Measurements from ENCODE around the gene CFAP54. TPM values are rescaled to one million over a fixed set of nuclear protein-coding genes. Genes with fewer than 3 reads are reported as not detected.

The CFAP54 gene
- total and polyA plus RNA-seq, 2 donors: 0.28 to 0.39 TPM

DNA sequence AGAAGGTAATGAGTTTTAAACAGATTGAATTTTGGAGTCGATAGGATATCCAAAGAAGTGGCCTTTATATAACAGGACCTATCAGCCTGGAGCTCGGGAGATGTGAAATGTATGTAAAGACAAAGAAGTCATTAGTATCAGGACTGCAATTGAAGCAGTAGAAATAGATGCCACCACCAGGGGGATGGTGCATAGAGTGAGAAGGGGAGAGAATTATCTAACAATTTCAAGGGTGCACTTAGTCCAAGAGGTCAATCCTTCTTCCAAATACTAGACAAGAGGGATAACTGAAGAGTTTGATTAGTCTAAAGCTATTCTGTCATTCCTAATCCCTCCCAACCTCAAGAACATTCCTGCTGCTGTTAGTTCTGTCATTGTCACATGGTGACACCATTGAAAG is 127.8 kb downstream of the CFAP54 start:
- no peaks in the 10 kb centered on the region for H3K27me3 ChIP-seq (ENCODE audit: control insufficient read depth in 2 of 2, insufficient read depth in 1 of 2, low read length in 1 of 2)
- DNase-seq (ENCODE audit: low read depth in 6 of 9, low spot score in 9 of 9): no peak
- WGBS: 94% methylated on average over 2 of the region's 2 CpGs
- no peak overlapping the region for H3K4me3 ChIP-seq (ENCODE audit: low read length in 2 of 2)
- H3K9me3 ChIP-seq (ENCODE audit: control insufficient read depth in 2 of 2, insufficient read depth in 1 of 2, low read length in 1 of 2): no peaks in the 10 kb centered on the region
- H3K27ac ChIP-seq (ENCODE audit: low read depth in 1 of 2, low read length in 1 of 2): no peak overlapping the region
- H3K4me1 ChIP-seq (ENCODE audit: control insufficient read depth in 2 of 2, insufficient read depth in 2 of 2, low read length in 2 of 2): no peaks in the 10 kb centered on the region
- H3K36me3 ChIP-seq (ENCODE audit: control insufficient read depth in 2 of 2, insufficient read depth in 2 of 2, low read length in 1 of 2): no peaks in the 10 kb centered on the region

DNA sequence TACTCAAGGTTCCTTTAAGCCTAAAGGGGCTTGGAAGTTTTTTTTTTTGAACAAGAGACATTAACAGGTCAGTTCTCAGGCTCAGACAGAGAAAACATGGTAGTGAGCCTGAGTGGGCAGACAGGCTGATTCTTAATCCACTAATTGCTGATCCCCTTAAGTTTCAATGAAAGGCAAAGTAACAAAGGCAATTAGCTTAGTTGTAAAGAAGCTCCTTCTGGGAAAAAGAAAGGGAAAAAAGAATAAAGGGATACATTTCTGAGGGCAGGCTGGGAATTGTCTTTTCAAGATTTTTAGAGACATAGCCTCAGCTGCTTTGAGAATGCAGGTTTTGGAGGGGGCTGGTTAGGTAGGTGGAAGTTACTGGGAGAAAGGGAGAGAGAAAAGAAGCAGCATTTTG is 133.8 kb downstream of the CFAP54 start:
- Histone ChIP-seq H3K27ac (ENCODE audit: low read depth in 1 of 2, low read length in 1 of 2) (no peak overlapping the region), H3K4me3 (ENCODE audit: low read length in 2 of 2) (no peak overlapping the region), H3K9me3 (ENCODE audit: control insufficient read depth in 2 of 2, insufficient read depth in 1 of 2, low read length in 1 of 2) (no peaks in the 10 kb centered on the region), H3K27me3 (ENCODE audit: control insufficient read depth in 2 of 2, insufficient read depth in 1 of 2, low read length in 1 of 2) (no peaks in the 10 kb centered on the region), H3K4me1 (ENCODE audit: control insufficient read depth in 2 of 2, insufficient read depth in 2 of 2, low read length in 2 of 2) (no peaks in the 10 kb centered on the region), H3K36me3 (ENCODE audit: control insufficient read depth in 2 of 2, insufficient read depth in 2 of 2, low read length in 1 of 2) (no peaks in the 10 kb centered on the region)
- DNase-seq (ENCODE audit: low read depth in 6 of 9, low spot score in 9 of 9): no peak

DNA sequence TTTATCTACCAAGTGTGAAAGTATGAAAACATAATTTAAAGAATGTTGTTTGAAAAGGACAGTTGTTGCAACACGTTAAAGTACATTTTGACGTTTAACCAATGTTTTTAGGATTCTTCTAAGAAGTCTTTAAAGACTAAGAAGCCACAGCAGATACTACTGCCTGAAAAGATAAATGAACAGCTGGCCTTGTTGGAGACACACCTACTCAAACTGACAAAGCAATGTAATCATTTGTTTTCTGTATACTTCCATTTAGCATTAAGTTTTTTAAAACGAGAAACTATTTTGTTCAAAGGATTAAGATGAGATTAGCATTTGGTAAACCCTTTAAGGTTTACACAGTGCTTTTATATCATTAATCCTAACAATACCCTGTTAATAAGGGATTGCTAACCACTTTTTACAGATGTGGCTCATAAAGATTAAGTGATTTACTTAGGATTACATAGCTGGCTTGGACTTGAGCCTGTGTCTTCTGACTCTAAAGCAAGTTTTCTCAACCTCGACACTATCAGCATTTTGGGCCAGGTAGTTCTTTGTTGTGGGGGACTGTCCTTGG is 134.4 kb downstream of the CFAP54 start:
- H3K4me3 ChIP-seq (ENCODE audit: low read length in 2 of 2): no peak overlapping the region
- H3K4me1 ChIP-seq (ENCODE audit: control insufficient read depth in 2 of 2, insufficient read depth in 2 of 2, low read length in 2 of 2): no peaks in the 10 kb centered on the region
- DNase-seq (ENCODE audit: low read depth in 6 of 9, low spot score in 9 of 9): no peak
- H3K9me3 ChIP-seq (ENCODE audit: control insufficient read depth in 2 of 2, insufficient read depth in 1 of 2, low read length in 1 of 2): no peaks in the 10 kb centered on the region
- no peaks in the 10 kb centered on the region for H3K36me3 ChIP-seq (ENCODE audit: control insufficient read depth in 2 of 2, insufficient read depth in 2 of 2, low read length in 1 of 2)
- no peaks in the 10 kb centered on the region for H3K27me3 ChIP-seq (ENCODE audit: control insufficient read depth in 2 of 2, insufficient read depth in 1 of 2, low read length in 1 of 2)
- H3K27ac ChIP-seq (ENCODE audit: low read depth in 1 of 2, low read length in 1 of 2): no peak overlapping the region
- 89% methylated on average over 4 of the region's 4 CpGs for WGBS

DNA sequence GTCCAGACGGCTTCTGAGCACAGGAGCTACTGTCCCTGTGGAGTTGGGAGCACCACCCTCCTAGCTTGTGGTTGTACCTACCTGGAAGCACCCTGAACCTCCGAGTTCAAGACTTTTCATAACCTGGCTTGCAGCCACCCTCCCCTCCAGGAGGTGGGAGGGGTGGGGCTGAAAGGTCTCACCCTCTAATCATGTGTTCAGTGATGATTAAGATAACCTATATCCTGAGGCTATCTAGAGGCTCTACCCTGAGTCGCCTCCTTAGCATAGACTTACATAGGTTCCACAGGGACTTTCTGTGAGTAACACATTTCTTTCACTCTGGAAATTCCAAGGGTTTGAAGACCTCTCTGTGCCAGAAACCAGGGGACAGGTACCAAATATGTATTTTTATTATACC is 146.5 kb downstream of the CFAP54 start:
- WGBS: 93% methylated on average over 3 of the region's 3 CpGs
- no peak for DNase-seq (ENCODE audit: low read depth in 6 of 9, low spot score in 9 of 9)

DNA sequence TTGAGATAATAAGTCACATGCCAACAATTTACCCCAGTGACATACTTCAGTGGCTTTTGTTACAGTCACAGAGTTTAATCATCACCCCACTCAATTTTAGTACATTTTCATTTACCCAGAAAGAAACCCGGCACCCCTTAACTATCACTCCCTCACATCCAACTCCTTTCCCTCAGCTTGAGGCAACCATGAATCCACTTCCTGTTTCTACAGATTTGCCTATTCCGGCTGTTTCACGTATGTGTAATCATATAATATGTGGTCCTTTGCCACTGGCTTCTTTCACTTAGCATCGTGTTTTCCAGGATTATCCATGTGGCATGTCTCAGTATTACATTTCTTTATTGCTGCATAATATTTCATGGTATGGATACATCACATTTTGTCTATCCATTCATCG is 147.5 kb downstream of the CFAP54 start:
- Histone ChIP-seq H3K27me3 (ENCODE audit: control insufficient read depth in 2 of 2, insufficient read depth in 1 of 2, low read length in 1 of 2) (no peaks in the 10 kb centered on the region), H3K27ac (ENCODE audit: low read depth in 1 of 2, low read length in 1 of 2) (no peak overlapping the region)
- WGBS: 95% methylated on average over 5 of the region's 5 CpGs

More for the DNA sequence above, 146.5 kb downstream of the CFAP54 start:
- H3K4me3 ChIP-seq (ENCODE audit: low read length in 2 of 2): no peak overlapping the region
- H3K27ac ChIP-seq (ENCODE audit: low read depth in 1 of 2, low read length in 1 of 2): no peak overlapping the region
- no peaks in the 10 kb centered on the region for H3K36me3 ChIP-seq (ENCODE audit: control insufficient read depth in 2 of 2, insufficient read depth in 2 of 2, low read length in 1 of 2)
- no peaks in the 10 kb centered on the region for H3K4me1 ChIP-seq (ENCODE audit: control insufficient read depth in 2 of 2, insufficient read depth in 2 of 2, low read length in 2 of 2)
- H3K27me3 ChIP-seq (ENCODE audit: control insufficient read depth in 2 of 2, insufficient read depth in 1 of 2, low read length in 1 of 2): no peaks in the 10 kb centered on the region
- no peaks in the 10 kb centered on the region for H3K9me3 ChIP-seq (ENCODE audit: control insufficient read depth in 2 of 2, insufficient read depth in 1 of 2, low read length in 1 of 2)

DNA sequence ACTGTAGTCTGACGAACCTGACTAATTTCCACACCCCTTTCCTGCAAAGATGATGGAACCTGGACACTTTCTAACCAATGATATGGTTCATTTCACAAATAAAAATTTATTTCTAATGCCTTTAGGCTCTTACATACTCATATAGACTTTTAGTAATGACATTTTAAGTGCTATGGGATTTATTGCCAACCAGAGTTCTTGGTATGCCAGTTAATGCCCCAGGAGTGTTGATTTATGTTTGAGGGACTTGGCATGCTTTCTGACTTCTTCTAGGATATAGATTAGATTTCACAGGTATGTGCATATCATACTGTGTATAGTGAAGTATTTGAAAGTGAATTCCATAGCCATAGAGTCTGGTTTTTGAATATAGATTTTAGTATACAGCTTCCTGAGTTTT is 159.5 kb downstream of the CFAP54 start:
- no peaks in the 10 kb centered on the region for H3K4me1 ChIP-seq (ENCODE audit: control insufficient read depth in 2 of 2, insufficient read depth in 2 of 2, low read length in 2 of 2)
- no peak overlapping the region for H3K4me3 ChIP-seq (ENCODE audit: low read length in 2 of 2)
- no peaks in the 10 kb centered on the region for H3K9me3 ChIP-seq (ENCODE audit: control insufficient read depth in 2 of 2, insufficient read depth in 1 of 2, low read length in 1 of 2)
- WGBS: 77% methylated on average over 1 of the region's 1 CpG
- DNase-seq (ENCODE audit: low read depth in 6 of 9, low spot score in 9 of 9): no peak
- no peaks in the 10 kb centered on the region for H3K36me3 ChIP-seq (ENCODE audit: control insufficient read depth in 2 of 2, insufficient read depth in 2 of 2, low read length in 1 of 2)
- H3K27ac ChIP-seq (ENCODE audit: low read depth in 1 of 2, low read length in 1 of 2): no peak overlapping the region
- no peaks in the 10 kb centered on the region for H3K27me3 ChIP-seq (ENCODE audit: control insufficient read depth in 2 of 2, insufficient read depth in 1 of 2, low read length in 1 of 2)

More for the DNA sequence above, 147.5 kb downstream of the CFAP54 start:
- H3K36me3 ChIP-seq (ENCODE audit: control insufficient read depth in 2 of 2, insufficient read depth in 2 of 2, low read length in 1 of 2): no peaks in the 10 kb centered on the region
- no peak for DNase-seq (ENCODE audit: low read depth in 6 of 9, low spot score in 9 of 9)
- no peaks in the 10 kb centered on the region for H3K9me3 ChIP-seq (ENCODE audit: control insufficient read depth in 2 of 2, insufficient read depth in 1 of 2, low read length in 1 of 2)
- H3K4me1 ChIP-seq (ENCODE audit: control insufficient read depth in 2 of 2, insufficient read depth in 2 of 2, low read length in 2 of 2): no peaks in the 10 kb centered on the region
- no peak overlapping the region for H3K4me3 ChIP-seq (ENCODE audit: low read length in 2 of 2)

DNA sequence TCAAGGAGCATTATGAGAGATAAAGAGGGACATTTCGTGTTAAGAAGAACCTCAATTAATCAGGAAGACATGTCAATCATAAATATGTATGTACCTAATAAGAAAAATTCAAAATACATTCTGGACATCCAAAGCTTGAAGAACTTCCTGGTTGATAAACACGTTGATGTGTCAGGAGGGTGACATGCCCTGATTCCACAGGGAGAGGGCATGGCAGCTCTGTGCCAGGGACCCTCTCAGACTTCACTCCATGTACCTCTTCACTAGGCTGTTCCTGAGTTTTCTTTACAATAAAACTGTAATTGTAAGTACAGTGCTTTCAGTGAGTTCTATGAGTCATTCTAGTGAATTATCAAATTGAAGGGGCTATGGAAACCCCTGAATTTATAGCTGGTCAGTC is 163.5 kb downstream of the CFAP54 start:
- H3K9me3 ChIP-seq (ENCODE audit: control insufficient read depth in 2 of 2, insufficient read depth in 1 of 2, low read length in 1 of 2): no peaks in the 10 kb centered on the region
- no peaks in the 10 kb centered on the region for H3K27me3 ChIP-seq (ENCODE audit: control insufficient read depth in 2 of 2, insufficient read depth in 1 of 2, low read length in 1 of 2)
- H3K4me1 ChIP-seq (ENCODE audit: control insufficient read depth in 2 of 2, insufficient read depth in 2 of 2, low read length in 2 of 2): no peaks in the 10 kb centered on the region
- no peak overlapping the region for H3K27ac ChIP-seq (ENCODE audit: low read depth in 1 of 2, low read length in 1 of 2)
- 70% methylated on average over 2 of the region's 2 CpGs for whole genome bisulfite sequencing
- DNase-seq (ENCODE audit: low read depth in 6 of 9, low spot score in 9 of 9): no peak
- no peak overlapping the region for H3K4me3 ChIP-seq (ENCODE audit: low read length in 2 of 2)
- H3K36me3 ChIP-seq (ENCODE audit: control insufficient read depth in 2 of 2, insufficient read depth in 2 of 2, low read length in 1 of 2): no peaks in the 10 kb centered on the region

DNA sequence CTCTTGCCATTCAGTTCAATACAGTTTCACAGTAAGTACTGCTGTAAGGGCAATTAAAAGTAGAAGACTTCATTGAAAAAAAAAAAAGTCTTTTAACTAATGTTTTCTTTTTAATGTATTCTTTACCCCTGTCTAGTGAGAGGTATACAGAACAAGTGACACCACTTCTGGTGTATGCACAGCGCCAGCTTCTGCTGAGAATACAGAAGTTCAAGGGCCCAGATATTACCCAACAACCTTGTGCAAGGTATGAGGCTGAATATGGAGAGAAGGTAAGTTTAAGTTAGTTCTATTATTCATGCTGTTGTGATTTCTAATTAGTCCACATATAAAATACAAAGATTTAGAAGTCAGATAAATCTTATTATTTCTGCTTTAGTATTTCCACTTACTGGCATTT is 168.7 kb downstream of the CFAP54 start:
- no peak for DNase-seq (ENCODE audit: low read depth in 6 of 9, low spot score in 9 of 9)
- 92% methylated on average over 1 of the region's 1 CpG for WGBS

DNA sequence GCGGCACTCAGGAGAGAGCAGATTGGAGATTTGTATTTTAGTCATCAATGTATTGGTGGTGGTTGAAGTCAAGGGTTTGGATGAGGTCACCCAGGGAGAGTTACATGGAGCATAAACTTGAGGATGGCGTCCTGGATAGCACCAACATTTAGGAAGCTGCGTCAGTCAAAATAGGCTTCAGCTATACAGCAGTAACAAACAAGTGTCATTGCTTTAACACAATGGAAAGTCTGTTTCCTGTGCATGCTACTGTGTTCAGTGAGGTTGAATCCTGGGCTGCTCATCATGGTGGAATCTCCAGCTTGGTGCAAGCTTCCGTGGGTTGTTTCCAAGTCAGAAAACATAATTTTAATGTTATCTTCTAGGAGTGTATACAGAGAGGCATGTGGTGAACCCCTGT is 180.4 kb downstream of the CFAP54 start:
- H3K9me3 ChIP-seq (ENCODE audit: control insufficient read depth in 2 of 2, insufficient read depth in 1 of 2, low read length in 1 of 2): no peaks in the 10 kb centered on the region
- DNase-seq (ENCODE audit: low read depth in 6 of 9, low spot score in 9 of 9): no peak
- no peaks in the 10 kb centered on the region for H3K27me3 ChIP-seq (ENCODE audit: control insufficient read depth in 2 of 2, insufficient read depth in 1 of 2, low read length in 1 of 2)
- WGBS: 94% methylated on average over 4 of the region's 4 CpGs
- H3K4me1 ChIP-seq (ENCODE audit: control insufficient read depth in 2 of 2, insufficient read depth in 2 of 2, low read length in 2 of 2): no peaks in the 10 kb centered on the region
- no peak overlapping the region for H3K27ac ChIP-seq (ENCODE audit: low read depth in 1 of 2, low read length in 1 of 2)
- H3K4me3 ChIP-seq (ENCODE audit: low read length in 2 of 2): no peak overlapping the region
- no peaks in the 10 kb centered on the region for H3K36me3 ChIP-seq (ENCODE audit: control insufficient read depth in 2 of 2, insufficient read depth in 2 of 2, low read length in 1 of 2)

More for the DNA sequence above, 168.7 kb downstream of the CFAP54 start:
- no peaks in the 10 kb centered on the region for H3K27me3 ChIP-seq (ENCODE audit: control insufficient read depth in 2 of 2, insufficient read depth in 1 of 2, low read length in 1 of 2)
- no peaks in the 10 kb centered on the region for H3K9me3 ChIP-seq (ENCODE audit: control insufficient read depth in 2 of 2, insufficient read depth in 1 of 2, low read length in 1 of 2)
- H3K27ac ChIP-seq (ENCODE audit: low read depth in 1 of 2, low read length in 1 of 2): no peak overlapping the region
- H3K4me3 ChIP-seq (ENCODE audit: low read length in 2 of 2): no peak overlapping the region
- no peaks in the 10 kb centered on the region for H3K4me1 ChIP-seq (ENCODE audit: control insufficient read depth in 2 of 2, insufficient read depth in 2 of 2, low read length in 2 of 2)
- no peaks in the 10 kb centered on the region for H3K36me3 ChIP-seq (ENCODE audit: control insufficient read depth in 2 of 2, insufficient read depth in 2 of 2, low read length in 1 of 2)
